HG03095 (cell line): ENCODE results near the gene MROH2B.
"Not testable (repeated sequence)": the region's sequence is repeated elsewhere in the genome, so short reads cannot be mapped to it uniquely, and the experiment has no call there.

ENCODE experiments used
- ATAC-seq: cut with Tn5 transposase; IDR thresholded peaks from one replicate; pipeline ENCODE4 v1.9.1; 2021; ENCODE audit warnings: moderate library complexity; ENCODE audit not compliant: unreplicated experiment

The MROH2B gene

DNA sequence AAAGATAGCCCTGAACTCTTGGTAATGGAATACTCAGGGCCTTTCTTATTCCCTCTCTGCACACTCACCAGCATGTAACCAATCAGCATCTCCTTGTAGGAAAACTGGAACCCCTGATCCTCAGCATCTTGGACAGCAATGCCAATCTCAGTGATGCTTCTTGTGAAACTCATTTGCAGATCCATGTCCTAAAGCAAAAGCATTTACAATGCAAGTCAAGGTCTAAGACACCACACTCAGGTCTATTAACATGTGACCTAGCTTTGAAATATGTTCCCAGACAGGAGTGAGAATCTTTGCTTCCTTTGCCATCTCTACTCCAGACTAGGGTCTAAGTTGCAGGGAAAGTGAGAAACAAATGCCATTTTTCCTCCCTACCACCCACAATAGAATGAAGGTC lies 38.2 kb downstream of the MROH2B start:
- ATAC-seq, result no peak

DNA sequence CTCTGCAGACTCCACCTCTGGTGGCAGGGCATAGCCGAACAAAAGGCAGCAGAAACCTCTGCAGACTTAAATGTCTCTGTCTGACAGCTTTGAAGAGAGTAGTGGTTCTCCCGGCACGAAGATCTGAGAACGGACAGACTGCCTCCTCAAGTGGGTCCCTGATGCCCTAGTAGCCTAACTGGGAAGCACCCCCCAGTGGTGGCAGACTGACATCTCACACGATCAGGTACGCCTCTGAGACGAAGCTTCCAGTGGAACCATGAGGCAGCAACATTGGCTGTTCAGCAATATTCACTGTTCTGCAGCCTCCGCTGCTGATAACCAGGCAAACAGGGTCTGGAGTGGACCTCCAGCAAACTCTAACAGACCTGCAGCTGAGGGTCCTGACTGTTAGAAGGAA lies 48.5 kb downstream of the MROH2B start:
- not testable (repeated sequence) for ATAC-seq

DNA sequence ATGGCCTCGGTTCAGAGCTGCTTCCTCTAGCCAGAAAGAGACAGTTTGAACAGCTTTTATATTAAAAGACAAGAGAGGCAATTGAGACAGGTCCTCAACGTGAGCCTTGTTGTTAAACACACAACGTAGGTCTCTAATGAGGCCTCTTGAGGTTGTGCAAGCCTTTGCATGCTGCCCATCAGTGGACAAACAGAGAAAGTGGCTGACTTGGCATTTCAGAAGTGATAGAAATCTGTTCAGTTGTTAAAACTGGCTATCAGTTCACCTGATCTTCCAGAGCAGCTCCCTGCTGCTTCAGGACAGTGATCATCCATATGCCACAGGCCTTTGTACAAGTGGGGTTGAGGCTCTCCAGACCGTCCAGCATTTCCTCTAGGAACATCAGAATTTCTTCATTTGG lies 58.8 kb downstream of the MROH2B start:
- no peak for ATAC-seq

DNA sequence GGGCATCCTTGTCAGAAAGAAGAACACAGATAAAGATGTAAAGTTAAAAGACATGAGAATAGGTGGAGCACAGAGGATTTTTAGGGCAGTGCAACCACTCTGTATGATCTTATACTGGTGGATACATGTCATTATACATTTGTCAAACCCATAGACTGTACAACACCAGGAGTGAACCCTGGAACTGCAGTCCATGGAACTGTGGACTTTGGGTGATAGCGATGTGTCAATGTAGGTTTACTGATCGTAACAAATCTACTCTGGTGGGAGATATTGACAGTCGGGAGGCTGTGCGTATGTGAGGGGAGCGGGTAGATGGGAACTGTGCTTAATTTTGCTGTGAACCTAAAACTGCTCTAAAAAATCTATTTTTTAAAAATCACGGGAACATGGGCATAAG lies 60.6 kb downstream of the MROH2B start:
- ATAC-seq, result no peak

DNA sequence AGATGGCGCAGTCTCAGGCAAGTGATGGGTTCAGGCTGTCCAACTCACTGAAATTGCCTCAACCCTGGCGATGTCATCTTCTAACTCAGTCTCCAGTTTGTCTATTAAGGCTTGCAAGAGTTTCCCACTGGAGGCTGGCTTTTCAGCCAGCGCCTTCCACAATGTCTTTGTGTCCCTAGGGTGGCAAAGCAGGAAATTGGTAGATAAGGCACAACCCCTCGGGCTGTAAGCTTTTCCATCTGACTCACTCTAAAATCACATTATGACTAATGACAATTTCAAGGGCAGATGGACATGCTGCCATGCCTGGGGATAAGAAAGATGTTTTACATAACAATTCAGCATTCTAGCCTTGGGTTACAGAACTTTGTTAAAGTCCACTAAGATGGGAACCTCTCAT lies 61.9 kb downstream of the MROH2B start:
- no peak for ATAC-seq

DNA sequence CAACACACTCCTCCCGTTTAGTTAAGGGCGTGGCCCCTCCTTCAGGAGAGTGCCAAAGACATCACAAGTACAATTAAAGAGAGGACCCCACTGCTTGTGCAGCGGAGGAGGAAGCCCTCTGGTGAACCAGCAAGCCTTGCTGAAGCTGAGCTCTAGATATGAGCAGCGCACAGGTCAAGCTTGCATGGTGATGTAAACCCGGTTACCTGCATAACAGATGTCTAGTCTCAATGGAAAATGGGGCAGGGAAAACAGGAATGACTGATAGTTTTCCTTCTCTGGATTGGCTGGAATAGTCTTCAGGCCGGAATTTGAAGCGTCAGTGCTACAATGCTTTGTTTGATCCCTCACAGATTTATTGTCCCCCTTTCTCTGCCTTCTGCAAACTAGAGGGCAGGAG lies 66.2 kb downstream of the MROH2B start:
- ATAC-seq, result no peak

DNA sequence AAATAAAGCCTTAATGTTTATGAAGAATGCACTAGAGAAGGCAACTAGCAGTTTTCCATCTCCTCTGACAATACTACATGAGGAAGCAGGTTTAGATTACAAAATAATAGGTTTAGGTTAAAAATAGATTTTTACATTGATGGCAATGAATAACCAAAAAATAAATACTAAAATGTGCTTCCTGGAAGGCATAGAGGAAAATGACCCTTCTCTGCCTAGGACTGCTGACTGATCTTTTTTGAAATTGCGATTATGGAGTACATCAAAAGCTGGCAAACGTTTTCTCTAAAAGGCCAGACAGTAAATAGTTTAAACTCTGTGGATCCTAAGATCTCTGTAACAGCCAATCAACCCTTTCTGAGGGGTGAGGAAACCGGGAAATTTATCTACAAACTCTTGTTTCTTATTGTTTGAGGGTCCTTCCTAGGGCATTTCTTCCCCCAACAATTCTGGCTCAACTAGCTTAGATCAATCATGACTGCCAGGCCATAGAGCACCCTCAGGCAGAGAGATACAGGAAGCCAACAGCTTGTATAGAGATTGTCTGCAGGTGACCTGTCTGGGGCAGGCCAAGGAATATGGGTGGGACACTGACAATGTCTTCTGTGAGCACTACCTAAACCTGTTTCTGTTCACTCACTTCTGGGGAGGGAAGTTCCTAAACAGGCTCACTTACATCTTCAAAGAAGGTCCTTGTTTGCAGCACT lies 67.3 kb downstream of the MROH2B start:
- no peak for ATAC-seq

DNA sequence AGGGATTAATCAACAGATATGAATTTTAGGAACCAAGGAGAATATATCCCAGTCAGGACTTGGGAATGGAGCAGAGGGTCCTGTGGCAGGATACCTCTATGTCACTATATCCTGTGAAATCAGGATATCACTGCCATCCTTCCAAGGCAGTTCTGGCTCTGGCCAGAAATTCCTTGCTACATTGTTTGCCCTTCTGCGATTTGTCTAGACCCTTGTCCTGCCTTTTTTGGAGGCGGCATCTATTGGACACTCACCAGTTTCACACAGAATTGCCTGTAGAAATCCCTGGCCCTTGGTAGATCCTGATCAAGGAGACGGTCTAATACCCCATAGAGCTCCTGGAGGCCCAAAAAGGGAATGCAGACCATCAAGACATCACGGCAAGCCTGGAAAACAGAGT lies 71.2 kb downstream of the MROH2B start:
- ATAC-seq, result no peak

DNA sequence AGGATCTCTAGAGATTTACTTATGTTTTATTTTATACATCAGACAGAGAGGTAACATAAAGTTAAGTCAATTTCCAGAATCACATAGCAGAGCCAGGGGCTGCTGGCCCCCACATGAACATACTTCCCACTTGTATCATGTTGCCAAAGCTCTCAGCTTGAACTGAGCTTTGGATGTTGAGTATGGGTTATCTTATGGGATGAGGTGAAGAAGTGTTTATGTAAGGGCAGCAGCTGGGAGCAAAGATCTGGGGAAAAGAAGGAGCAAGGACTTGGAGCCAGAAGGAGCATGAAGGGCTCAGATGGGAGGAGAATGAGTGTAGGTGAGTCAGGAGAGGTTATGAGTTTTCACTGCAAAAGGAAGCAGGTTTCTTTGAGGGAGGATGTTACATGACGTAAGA lies 72.0 kb downstream of the MROH2B start:
- ATAC-seq, result no peak

DNA sequence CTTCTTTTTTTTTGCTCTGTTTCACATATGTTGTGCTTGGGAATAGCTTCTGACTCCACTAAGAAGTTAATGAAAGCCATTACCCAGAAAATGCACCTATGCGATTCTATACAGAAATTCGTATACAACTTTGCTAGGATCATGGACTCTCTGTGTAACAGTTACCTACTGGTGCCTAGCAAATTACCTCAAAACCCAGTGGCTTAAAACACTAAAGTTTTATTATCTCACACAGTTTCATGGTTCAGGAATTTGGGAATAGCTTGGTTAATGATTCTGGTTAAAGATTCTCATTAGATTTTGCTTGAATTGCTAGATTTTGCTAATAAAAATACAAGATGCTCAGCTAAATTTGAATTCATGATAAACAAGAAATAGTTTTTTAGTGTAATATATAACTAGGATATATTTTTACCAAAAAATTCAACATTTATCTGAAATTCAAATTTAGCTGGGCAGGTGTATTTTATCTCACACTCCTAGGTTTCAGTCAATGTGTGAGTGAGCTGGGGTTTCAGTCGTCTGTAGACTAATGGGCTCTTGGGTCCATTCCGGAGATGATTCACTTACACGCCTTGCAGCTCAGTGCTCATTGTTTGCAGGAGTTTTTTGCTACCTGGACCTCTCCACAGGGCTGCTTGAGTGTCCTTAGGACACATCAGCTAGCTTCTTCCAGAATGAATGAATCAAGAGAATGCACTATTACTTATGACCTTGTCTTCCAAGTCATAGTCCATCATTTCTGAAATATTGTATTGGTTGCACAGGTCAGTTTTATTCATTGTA lies 75.1 kb downstream of the MROH2B start:
- no peak for ATAC-seq

DNA sequence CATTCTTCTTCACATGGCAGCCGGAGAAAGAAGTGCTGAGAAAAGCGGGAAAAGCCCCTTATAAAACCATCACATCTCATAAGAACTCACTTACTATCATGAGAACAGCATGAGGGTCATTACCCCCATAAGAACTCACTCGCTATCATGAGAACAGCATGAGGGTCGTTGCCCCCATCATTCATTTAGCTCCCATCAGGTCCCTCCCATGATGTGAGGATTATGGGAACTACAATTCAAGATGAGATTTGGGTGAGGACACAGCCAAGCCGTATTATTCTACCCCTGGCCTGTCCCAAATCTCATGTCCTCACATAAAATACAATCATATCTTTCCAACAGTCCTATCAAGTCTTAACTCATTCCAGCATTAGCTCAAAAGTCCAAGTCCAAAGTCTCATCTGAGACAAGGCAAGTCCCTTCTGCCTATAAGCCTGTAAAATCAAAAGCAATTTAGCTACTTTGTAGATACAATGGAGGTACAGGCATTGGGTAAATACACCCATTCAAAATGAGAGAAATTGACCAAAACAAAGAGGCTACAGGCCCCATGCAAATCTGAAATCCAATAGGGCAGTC lies 79.1 kb downstream of the MROH2B start:
- ATAC-seq, result no peak

DNA sequence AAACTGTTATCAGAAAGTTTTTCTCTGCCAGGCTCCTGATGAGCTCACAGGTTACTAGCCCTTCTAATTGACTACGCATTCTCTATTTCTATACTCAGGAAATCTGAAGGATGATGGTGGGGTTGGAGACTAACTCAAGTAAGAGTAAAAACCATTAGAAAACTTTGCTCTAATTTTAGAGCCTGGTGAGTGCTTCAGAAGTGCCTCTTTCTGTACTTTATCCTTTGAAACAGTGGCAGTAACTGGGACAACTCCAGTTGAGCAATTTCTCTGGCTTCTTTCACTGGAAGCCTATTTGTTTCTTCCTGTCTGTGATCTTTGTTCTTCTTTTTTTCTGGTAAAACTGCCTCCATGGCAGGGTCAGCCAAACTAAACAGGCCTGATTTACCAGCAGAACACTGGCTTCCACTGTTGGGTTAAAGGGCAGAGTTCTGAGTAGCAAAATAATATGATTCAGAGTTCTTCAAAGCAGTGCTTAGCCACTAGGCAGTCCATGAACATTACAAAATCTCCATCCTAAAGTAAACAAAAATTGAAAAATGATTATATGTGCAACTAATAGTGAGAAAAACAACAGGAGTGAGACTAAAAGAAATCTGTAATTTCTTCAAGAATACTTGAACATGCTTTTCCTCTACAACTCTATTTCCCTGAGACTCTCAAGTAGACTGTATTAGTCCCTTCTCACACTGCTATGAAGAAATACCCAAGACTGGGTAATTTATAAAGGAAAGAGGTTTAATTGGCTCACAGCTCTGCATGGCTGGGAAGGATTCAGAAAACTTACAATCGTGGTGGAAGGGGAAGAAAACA lies 79.8 kb downstream of the MROH2B start:
- ATAC-seq, result no peak

DNA sequence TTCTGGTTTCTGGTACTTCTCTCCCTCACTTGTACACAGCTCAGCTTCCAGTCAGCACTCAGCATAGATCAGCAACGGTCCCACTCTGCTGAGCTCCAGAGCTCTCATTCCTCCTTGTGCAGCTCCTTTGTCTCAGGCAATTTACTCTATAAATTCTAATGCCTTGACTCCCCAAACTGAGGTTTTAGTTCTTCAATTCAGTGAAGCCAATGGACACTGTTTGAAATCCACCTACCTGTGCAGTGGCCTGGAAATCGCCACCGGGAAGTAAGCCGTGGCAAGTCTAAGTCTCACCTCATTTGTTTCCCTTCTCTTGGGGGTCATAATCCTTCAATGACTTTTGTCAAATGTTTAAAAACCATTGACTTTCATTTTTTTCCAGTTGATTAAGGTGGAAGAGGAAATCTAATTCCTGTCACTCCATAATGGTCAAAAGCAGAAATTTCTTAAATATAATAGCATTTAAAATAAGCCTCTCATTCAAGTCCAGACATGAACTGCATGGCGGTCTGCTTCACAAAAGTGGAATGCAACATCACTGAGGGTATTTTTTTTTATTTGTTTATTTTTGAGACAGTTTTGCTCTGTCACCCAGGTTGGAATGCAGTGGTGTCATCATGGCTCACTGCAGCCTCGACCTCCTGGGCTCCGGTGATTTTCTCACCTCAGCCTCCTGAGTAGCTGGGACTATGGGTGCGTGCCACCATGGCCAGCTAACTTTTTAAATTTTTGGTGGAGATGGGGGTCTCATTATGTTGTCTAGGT lies 82.2 kb downstream of the MROH2B start:
- ATAC-seq, result no peak

DNA sequence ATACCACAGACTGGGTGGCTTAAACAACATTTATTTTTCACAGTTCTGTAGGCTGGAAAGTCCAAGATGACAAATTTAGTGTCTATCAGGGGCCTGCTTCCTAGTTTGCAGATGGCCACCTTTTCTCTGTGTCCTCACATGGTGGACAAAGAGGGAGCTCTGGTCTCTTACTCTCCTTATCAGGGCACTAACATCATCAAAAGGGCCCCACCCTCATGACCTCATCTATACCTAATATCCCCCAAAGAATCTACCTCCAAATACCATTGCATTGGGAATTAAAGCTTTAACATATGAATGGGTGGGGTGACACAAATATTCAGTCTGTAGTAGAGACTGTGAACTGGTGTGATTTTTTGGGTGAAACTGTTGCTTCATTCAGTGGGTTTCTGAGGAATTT lies 83.8 kb downstream of the MROH2B start:
- no peak for ATAC-seq

DNA sequence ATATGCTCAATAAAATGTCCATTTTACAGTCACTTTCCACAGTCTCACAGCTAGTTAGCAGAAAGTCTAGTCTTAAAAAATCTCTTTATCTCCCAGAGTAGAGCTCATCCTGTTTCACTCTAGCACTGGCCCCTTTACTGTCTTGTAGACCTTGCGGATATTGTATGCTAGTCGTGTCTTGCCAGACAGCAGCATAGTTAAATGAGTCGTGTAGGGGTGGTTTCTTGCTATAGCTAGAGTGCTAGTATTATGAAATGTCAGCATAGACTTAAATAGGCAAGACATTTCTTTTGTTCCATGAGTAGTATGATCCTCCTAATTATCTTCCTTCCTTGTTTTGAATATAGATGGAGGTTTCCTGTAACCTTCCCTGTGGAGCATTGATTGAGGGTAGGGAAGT lies 84.5 kb downstream of the MROH2B start:
- no peak for ATAC-seq

DNA sequence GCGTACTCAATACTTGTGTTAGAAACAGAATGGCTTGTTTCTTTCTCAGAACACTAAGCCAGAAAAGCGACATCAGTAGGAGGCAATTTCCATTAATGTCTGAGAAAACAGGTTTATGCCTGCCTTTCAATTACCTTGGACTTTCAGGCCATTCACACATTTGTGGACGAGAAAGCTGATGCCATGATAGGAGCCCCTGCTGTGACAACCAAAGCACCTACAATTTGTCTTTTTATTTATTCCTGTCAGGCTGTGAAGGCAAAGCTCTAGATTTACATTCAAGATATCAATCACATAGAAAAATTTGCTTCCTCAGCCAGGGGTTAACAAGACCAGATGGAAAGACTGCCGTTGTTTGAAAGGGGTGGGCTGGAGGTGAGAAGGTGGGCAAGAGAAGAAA lies 85.6 kb downstream of the MROH2B start:
- no peak for ATAC-seq

DNA sequence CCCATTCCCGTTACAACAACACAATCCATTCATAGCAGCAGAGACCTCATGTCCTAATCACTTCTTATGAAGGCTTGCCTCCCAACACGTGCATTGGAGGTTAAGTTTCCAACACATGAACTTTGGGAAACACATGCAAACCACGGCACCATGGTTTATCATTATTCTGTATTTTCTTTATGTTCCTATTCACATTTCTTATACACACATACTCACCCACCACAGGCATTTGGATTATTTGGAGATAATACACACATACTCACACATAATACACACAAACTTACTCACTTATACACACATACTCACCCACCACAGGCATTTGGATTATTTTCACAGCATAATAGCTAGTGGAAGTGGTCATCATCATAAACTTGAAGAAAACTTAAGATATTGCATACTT lies 86.3 kb downstream of the MROH2B start:
- no peak for ATAC-seq

DNA sequence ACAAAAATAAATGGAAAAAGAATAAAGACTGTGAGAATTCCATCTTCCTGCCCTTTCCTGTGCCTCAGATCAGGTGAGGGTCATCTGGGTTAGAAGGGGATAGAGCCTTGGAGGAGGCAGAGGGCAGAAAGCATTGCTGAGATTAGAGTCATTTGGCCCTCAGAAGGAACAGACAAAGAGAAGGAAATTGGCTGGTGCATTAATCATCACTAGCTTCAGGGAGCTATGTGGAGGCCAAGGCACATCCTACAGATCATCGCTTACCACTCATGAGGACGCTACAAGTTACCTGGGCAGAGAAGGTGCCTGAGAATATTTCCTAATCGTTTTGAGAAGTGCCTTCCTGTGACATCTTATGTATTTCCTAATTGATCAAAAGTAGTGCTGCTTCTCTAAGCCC lies 87.4 kb downstream of the MROH2B start:
- ATAC-seq, result no peak

DNA sequence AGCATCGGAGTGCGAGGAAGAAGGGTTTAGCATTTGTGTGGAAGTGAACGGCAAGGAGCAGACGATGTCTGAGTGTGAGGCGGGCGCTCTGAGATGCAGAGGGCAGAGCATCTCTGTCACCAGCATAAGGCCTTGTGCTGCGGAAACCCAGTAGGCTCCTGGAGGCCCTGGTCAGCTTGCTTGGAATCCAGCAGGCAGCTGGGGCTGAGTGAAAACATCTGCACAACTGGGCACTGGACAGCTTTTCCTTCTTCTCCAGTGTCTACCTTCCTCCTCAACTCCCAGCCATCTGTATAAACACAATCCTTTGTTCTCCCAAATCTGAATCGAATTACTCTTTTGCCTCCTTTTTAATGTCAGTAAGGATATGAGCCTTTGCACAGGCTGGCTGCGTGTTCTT lies 89.7 kb downstream of the MROH2B start:
- no peak for ATAC-seq

DNA sequence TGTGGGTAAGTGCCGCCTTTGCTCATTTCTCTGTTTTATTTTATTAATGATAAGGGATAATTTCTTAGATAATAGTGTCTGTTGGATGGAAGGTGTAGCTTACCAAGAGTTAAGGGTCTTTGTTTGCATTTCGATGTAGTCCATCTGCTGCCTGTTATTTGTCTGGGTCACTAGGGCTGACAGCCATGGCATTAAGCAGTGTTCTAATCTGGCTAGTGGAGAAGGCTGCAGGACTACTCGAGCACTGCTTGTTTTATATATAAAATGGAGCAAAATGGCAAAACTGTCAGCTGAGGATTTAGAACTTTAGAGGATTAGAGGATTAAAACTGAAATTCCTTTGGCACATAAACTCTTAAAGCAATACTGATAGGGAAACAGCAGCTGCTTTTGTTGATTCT lies 94.3 kb downstream of the MROH2B start:
- ATAC-seq, result no peak

DNA sequence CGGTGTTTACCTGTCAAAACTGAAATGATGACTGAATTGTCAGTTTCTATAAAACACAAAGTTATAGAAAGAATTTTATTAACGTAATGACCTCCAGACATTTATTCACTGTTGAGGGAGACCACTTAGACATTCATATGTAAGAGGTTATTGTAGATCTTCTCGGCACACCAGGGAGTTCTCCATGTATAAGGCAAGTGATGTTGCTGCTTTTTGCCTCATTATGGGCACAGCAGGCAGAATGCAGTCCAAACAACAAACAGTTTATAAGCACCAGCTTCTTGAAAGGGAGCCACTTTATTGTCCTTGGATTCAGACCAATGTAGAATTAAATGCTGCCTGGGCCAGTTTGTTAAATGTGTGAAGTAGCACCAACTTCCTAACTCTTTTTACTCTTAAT lies 95.1 kb downstream of the MROH2B start:
- ATAC-seq, result no peak
